Activated CD4-positive, alpha-beta T cell treated with anti-CD3 and anti-CD28 coated beads, Interleukin-2, amount 50 U/mL, for 16 hours (primary cell): Measurements from ENCODE around the gene PTH1R.

Experiments
- DNase-seq: peaks from one replicate; pipeline ENCODE4 v3.0.0-alpha.2; 2020

The PTH1R gene

DNA sequence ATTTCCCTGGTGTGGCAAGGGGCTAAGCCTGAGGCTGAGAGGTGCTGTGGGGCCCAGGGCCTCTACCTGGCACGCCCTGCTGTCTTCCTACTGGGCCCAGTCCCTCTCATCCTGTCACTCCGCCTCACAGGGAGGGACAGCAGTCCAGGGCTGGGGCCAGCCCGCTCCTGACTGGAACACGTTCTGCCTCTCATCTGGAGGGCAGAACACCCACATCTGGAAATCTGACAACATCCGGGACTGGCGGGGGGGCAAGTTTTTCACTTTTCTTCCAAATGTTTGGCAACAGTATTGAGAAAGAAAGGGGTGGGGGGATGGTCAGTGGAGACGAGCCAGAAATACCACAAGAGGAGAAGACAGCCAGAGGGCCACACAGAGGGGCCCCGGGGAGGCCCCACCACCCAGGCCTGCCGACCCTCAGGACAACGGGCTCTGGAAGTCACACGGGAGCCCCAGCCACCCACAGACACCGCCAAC is 12.5 kb upstream of the PTH1R start:
- no peak for DNase-seq

DNA sequence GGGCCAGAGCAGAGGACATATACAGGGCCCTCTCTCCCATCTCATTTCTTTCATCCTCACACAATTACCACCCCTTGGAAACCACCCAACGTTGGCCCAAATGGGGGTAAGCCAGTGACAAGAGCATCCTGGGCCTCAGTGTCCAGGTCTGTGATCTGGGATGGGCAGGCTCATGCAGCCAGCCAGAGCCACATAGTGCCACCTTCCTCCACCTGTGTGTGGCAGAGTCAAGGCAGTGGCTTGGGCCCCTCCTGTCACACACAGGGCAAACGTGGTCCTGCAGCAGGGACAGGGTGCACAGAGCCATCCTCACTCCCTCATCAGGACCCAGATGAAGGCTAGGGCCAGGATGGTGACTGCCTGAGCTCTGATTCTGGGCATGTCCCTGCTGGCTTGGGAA is 12.0 kb upstream of the PTH1R start:
- no peak for DNase-seq

- no peak for DNase-seq
Observed at GRCh38 chr3:46866032-46866595, 11.4 kb upstream of the PTH1R start.

DNA sequence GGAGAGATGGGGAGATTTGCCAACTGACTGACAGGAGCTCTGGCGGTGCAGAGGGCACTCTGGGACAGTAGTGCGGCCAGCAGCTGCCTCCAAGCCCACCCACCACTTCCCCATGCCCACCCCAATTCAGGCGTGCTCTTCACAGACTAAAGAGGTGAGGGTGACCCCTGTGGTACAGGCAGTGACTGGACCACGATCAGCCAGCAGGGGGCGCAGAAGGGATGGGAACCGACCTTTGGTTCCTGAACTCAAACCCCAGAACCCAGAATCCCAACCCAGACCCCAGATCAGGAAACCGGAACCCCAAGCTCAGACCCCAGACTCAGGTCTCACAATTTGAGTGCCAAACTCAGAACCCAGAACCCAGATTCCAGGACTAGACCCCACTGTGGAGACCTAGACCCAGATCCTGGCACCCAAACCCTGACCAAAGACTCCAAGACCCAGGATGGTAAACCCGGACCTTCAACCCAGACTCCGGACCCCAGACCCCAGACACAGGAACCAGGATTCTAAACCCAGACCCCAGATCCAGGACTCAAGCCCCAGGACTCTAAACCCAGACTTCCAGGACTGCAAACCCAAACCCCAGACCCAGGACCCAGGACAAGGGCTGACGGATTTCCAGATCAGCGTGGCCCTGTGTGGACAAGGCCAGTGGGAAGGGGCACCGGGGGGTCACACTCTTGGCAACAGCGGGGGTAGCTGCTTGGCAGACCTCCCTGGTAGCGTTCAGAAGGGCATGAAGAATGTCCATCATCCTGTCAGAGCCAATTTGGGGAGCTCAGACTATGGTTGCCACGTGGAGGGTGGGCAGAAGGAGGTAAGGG is 10.6 kb upstream of the PTH1R start:
- peak; percentile 71 for DNase-seq

DNA sequence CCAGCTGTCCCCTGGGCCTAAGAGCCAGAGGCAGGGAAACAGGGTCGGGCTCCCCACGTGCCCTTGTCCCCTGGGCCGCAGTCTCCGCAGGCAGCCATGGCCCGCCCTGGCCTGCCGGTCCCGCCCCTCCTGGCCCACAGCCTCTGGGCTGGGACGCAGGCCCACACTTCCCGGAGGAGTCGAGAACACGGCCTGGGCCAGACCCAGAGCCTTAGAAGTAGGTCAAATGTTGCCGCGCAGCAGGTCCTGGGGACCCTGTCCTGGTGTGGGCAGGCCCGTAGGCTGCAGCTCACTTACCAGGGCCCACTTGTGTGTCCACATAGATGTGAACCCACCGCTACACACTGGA is 10.0 kb upstream of the PTH1R start:
- DNase-seq = no peak

DNA sequence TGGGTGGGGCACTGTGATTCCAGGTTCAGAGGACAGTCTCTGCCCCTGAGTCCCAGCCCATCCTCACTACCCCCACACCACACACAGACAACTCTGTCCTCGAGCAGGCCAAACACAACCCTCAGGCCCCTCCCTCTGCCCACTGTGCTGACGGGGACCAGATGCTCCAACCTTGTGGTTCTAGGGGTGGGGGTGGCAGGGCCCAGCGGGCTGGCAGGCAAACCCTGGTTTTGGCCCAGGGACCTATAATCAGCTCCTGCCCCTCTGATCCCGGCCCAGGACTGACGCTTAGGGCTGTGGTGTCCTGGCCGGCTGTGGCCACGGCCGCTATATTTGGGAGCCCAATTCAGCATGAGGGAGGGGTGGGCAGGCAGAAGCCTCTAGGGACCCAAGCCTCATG is 9.2 kb upstream of the PTH1R start:
- DNase-seq = no peak

- DNase-seq = no peak
Observed at GRCh38 chr3:46868948-46869347, 8.6 kb upstream of the PTH1R start.

DNA sequence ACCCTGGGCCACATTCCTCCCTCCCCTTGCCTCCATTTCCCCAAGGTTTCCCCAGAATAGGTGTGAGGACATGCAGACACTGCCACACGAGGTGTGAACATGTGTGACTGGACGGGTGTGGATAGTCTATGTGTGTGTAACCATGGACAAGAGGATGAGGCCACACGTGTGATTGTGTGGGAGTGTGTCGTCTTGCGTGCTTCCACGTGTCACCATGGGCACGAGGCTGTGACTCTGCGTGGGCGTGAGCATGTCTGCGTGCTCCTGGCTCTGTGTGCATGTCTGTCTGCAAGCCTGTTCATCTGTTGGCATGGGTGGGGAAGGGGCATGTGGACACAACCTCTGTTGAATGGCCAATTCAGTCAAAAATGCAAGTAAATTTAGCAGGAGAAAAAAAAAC is 8.1 kb upstream of the PTH1R start:
- DNase-seq = no peak

DNA sequence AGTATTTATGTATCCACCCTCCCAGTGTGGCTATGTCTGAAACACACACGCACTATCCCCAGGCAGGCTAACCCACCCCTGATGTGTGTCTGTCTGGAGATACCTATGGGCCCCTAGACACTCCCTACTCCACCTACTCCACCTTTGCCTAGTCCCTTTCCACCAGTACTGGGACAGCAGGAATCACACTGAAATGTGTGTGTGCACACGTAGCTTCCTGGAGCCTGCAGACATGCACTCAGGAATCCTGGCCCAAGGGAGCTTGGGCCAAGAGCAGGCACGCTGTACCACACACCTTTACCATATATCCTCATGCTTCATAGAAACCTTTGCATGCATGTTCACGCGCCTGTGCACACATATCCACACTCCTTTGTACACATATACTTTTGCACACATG is 6.9 kb upstream of the PTH1R start:
- no peak for DNase-seq

- no peak for DNase-seq
Observed at GRCh38 chr3:46871222-46871621, 6.3 kb upstream of the PTH1R start.

GRCh38 chr3:46873521-46873920 is 4.0 kb upstream of the PTH1R start:
- no peak for DNase-seq

DNA sequence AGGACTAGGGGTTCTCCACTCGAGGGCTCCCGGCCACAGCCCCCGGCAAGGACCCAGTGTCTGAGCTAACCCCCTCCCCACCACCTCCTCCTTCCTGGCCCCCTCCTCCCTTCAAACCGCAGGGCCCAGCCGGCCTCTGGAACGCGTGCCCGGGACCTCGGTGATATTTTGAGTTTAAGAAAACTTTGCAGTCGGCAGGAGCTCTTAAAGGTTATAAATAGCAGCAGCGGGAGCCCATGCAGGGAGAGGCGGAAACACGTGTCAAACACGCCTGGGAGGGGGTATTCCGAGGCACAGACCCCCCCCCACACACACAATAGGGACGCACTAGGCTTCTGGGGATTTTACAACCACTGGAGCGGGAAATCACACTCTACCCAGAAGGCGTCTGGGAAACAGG is 3.1 kb upstream of the PTH1R start:
- no peak for DNase-seq

- no peak for DNase-seq
Observed at GRCh38 chr3:46875560-46875959, 2.0 kb upstream of the PTH1R start.

- no peak for DNase-seq
Observed at GRCh38 chr3:46876313-46877300, 914 bp upstream of the PTH1R start.

- DNase-seq = no peak
Observed at GRCh38 chr3:46878781-46879436, 1.4 kb downstream of the PTH1R start.

GRCh38 chr3:46880884-46881595 is 3.5 kb downstream of the PTH1R start:
- DNase-seq = no peak

- no peak for DNase-seq
Observed at GRCh38 chr3:46881596-46882376, 4.3 kb downstream of the PTH1R start.

DNA sequence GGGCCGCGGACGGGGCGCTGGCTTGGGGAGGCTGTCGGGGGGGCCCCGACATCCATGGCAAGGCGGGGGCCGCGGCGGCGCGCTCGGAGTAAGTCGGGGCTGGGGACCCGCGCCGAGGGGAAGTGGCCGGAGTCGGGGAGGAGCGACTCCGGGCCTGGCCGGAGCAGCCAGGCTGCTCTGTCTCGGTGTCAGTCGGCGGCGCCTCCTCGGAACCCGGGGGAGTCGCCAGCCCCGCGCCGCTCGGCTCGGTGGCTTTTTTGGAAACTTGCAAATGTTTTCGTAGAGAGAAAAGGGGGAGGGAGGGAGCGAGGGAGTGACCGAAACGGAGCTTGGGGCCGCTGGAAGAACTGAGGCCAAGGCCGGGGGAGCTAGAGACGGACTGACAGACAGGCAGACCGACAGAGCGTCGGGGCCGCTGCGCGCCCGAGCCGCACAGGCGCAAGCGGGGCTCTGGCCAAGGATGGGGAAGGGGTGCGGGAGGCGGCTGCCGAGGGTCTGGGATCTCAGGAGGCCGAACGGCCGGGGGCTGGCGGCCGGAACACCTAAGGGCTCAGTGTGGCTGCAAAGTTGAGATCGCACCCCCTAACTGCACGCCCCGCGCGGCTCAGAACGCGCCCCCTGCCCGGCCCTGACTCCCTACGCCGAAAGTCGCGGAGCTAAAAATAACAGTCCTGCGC is 5.0 kb downstream of the PTH1R start:
- DNase-seq = no peak

GRCh38 chr3:46883054-46883829 is 5.7 kb downstream of the PTH1R start:
- DNase-seq = peak; percentile 8

- DNase-seq = no peak
Observed at GRCh38 chr3:46883830-46884185, 6.3 kb downstream of the PTH1R start.
